ENCODE results near the gene EGFL7. TPM values are rescaled to one million over a fixed set of nuclear protein-coding genes. Genes with fewer than 3 reads are reported as not detected.

The EGFL7 gene
- total RNA-seq, 3 donors from 2014 or later = 2.3 to 4.3 (median 3.2) TPM

DNA sequence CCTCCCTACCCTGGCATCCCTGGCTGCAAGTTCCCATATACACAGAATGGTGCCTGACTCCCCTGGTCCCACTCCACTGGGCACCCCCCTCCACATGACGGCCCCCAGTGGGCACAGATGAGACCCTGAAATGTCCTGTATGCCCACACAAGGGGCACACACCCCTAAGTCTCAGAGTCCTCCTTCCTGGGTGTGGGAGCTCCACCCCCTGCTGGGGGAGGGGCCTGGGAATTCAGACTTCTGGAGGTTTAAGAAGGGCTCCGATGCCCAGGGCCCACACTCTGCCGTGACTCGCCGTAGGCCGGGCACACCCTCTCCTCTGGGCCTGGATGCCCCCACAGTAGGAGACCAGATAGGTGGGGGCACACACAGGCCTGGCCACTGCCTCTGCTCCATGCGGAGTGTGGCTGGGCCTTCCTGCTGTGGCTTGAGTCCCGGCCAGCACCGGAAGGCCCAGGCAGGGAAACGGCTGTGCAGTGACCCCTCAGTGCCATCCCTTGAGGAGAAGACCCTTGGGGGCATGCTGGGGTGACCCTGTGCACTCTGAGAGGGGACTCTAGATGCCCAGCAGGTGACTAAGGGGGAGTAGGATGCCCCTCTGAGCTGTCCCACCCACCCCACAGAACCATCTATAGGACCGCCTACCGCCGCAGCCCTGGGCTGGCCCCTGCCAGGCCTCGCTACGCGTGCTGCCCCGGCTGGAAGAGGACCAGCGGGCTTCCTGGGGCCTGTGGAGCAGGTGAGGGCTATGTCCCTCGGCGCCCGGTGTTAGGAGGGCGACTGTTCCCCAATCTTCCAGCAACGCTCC lies 6.5 kb downstream of the EGFL7 start:
- no peak for ATAC-seq
- H3K9me3 Mint-ChIP-seq = no peaks in the 10 kb centered on the region
- H3K4me1 Mint-ChIP-seq (ENCODE audit: low read depth) = peaks cover 5% of the 10 kb centered on the region
- no peaks in the 10 kb centered on the region for H3K36me3 Mint-ChIP-seq (ENCODE audit: insufficient read depth)
- peaks cover 20% of the 10 kb centered on the region for H3K27me3 Mint-ChIP-seq (ENCODE audit: low read depth)
- no peak for DNase-seq
- H3K4me3 Mint-ChIP-seq = no peak overlapping the region

DNA sequence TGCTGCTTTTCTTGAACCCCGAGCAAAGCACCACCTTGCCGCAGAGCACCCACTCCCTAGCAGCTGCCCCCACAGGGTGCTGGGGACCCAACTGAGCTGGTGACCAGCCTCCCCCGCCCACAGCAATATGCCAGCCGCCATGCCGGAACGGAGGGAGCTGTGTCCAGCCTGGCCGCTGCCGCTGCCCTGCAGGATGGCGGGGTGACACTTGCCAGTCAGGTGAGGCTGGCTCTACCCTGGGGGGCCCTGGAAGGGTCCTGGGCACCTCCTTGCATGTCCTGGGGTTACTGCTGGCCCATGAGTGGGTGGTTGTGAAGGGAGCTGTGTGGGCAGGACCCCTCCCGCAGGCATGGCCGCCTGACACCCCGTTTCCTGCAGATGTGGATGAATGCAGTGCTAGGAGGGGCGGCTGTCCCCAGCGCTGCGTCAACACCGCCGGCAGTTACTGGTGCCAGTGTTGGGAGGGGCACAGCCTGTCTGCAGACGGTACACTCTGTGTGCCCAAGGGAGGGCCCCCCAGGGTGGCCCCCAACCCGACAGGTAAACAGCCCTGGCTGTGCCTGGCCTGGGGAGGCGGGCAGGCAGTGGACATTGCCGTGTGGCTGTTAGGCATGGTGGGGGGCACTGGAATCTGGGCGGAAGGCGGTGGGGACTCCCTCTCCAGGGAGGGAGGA lies 7.2 kb downstream of the EGFL7 start:
- Mint-ChIP-seq H3K9me3 (no peaks in the 10 kb centered on the region), H3K36me3 (ENCODE audit: insufficient read depth) (no peaks in the 10 kb centered on the region), H3K27me3 (ENCODE audit: low read depth) (peaks cover 17% of the 10 kb centered on the region), H3K4me3 (no peak overlapping the region), H3K4me1 (ENCODE audit: low read depth) (peaks cover 3% of the 10 kb centered on the region)
- DNase-seq (no peak), ATAC-seq (no peak)

DNA sequence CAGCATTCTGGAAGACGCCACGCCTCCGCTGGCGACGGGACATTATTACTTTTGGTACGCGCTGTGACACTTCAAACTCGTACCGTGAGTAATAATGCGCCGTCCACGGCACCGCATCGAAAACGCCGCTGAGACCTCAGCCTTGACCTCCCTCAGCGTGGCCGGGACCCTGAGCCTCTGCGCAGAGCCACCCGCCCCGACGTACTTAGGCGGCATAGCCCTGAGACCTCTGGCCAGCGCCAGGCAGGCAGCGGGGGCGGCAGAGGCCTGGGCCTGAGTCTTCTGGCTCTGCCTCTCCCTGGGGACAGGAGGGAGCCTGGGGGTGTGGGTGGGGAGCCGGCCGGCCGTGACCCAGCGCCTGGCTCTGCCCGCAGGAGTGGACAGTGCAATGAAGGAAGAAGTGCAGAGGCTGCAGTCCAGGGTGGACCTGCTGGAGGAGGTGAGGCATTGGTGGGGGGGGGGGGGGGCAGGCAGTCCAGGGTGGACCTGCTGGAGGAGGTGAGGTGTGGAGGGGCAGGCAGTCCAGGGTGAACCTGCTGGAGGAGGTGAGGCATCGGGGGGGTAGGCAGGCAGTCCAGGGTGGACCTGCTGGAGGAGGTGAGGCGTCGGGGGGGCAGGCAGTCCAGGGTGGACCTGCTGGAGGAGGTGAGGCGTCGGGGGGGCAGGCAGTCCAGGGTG lies 8.0 kb downstream of the EGFL7 start:
- Mint-ChIP-seq H3K4me1 (ENCODE audit: low read depth) (no peaks in the 10 kb centered on the region), H3K27me3 (ENCODE audit: low read depth) (peaks cover 15% of the 10 kb centered on the region), H3K36me3 (ENCODE audit: insufficient read depth) (no peaks in the 10 kb centered on the region), H3K4me3 (no peak overlapping the region), H3K9me3 (no peaks in the 10 kb centered on the region)
- DNase-seq (no peak), ATAC-seq (no peak)

GRCh38 chr9:136671254-136671614 lies 8.5 kb downstream of the EGFL7 start:
- H3K4me1 Mint-ChIP-seq (ENCODE audit: low read depth) = no peaks in the 10 kb centered on the region
- no peaks in the 10 kb centered on the region for H3K36me3 Mint-ChIP-seq (ENCODE audit: insufficient read depth)
- no peaks in the 10 kb centered on the region for H3K9me3 Mint-ChIP-seq
- no peak for ATAC-seq
- no peak overlapping the region for H3K4me3 Mint-ChIP-seq
- H3K27me3 Mint-ChIP-seq (ENCODE audit: low read depth) = peaks cover 15% of the 10 kb centered on the region
- DNase-seq = no peak

GRCh38 chr9:136671646-136672430 lies 9.1 kb downstream of the EGFL7 start:
- Mint-ChIP-seq H3K9me3 (no peaks in the 10 kb centered on the region), H3K4me3 (no peak overlapping the region), H3K4me1 (ENCODE audit: low read depth) (no peaks in the 10 kb centered on the region), H3K27me3 (ENCODE audit: low read depth) (peaks cover 10% of the 10 kb centered on the region), H3K36me3 (ENCODE audit: insufficient read depth) (no peaks in the 10 kb centered on the region)
- peak; percentile 52 to 59 for ATAC-seq
- DNase-seq = peak; percentile 40

GRCh38 chr9:136672431-136673087 lies 9.8 kb downstream of the EGFL7 start:
- H3K4me1 Mint-ChIP-seq (ENCODE audit: low read depth) = no peaks in the 10 kb centered on the region
- H3K9me3 Mint-ChIP-seq = no peaks in the 10 kb centered on the region
- peaks cover 9% of the 10 kb centered on the region for H3K27me3 Mint-ChIP-seq (ENCODE audit: low read depth)
- DNase-seq (no peak), ATAC-seq (no peak)
- H3K36me3 Mint-ChIP-seq (ENCODE audit: insufficient read depth) = no peaks in the 10 kb centered on the region
- H3K4me3 Mint-ChIP-seq = no peak overlapping the region

GRCh38 chr9:136673088-136673974 lies 10.6 kb downstream of the EGFL7 start:
- ATAC-seq (no peak), DNase-seq (no peak)
- Mint-ChIP-seq H3K4me1 (ENCODE audit: low read depth) (no peaks in the 10 kb centered on the region), H3K36me3 (ENCODE audit: insufficient read depth) (no peaks in the 10 kb centered on the region), H3K9me3 (no peaks in the 10 kb centered on the region), H3K4me3 (no peak overlapping the region), H3K27me3 (ENCODE audit: low read depth) (peaks cover 9% of the 10 kb centered on the region)

GRCh38 chr9:136673975-136674785 lies 11.5 kb downstream of the EGFL7 start:
- no peak overlapping the region for H3K4me3 Mint-ChIP-seq
- H3K36me3 Mint-ChIP-seq (ENCODE audit: insufficient read depth) = no peaks in the 10 kb centered on the region
- H3K4me1 Mint-ChIP-seq (ENCODE audit: low read depth) = no peaks in the 10 kb centered on the region
- no peak for ATAC-seq
- DNase-seq = no peak
- peaks cover 4% of the 10 kb centered on the region for H3K27me3 Mint-ChIP-seq (ENCODE audit: low read depth)
- H3K9me3 Mint-ChIP-seq = no peaks in the 10 kb centered on the region

DNA sequence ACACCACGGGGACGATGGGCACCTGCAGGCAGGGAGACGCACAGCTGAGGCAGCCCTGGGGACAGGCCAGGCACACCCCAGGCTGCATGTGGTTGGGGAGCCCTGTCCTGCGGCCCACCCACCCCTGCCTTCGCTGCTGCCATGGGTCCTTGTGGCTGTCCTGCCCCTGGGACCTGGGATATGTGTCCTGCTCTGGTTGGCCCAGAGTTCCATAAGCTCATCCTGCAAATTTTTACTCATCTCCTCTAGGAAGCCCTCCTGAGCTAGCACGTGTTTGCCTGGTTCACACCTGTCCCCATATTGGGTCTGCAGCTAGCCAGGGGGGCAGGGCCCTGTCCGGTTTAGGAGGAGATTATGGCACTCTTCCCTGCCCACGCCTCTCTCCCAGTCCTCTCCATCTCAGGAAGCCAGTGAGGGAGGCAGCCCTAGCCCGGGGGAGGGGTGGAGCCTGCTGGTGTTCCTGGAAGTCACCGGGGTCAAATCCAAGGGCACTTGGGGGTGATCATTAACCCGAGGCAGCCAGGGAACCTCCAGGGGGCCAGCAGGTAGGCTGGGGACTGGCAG lies 12.2 kb downstream of the EGFL7 start:
- Mint-ChIP-seq H3K27me3 (ENCODE audit: low read depth) (no peaks in the 10 kb centered on the region), H3K4me1 (ENCODE audit: low read depth) (no peaks in the 10 kb centered on the region), H3K4me3 (no peak overlapping the region), H3K36me3 (ENCODE audit: insufficient read depth) (no peaks in the 10 kb centered on the region), H3K9me3 (no peaks in the 10 kb centered on the region)
- ATAC-seq (no peak), DNase-seq (no peak)

GRCh38 chr9:136675477-136676296 lies 13.0 kb downstream of the EGFL7 start:
- H3K4me3 Mint-ChIP-seq = no peak overlapping the region
- no peaks in the 10 kb centered on the region for H3K27me3 Mint-ChIP-seq (ENCODE audit: low read depth)
- H3K4me1 Mint-ChIP-seq (ENCODE audit: low read depth) = no peaks in the 10 kb centered on the region
- DNase-seq = no peak
- H3K9me3 Mint-ChIP-seq = no peaks in the 10 kb centered on the region
- H3K36me3 Mint-ChIP-seq (ENCODE audit: insufficient read depth) = no peaks in the 10 kb centered on the region
- no peak for ATAC-seq

DNA sequence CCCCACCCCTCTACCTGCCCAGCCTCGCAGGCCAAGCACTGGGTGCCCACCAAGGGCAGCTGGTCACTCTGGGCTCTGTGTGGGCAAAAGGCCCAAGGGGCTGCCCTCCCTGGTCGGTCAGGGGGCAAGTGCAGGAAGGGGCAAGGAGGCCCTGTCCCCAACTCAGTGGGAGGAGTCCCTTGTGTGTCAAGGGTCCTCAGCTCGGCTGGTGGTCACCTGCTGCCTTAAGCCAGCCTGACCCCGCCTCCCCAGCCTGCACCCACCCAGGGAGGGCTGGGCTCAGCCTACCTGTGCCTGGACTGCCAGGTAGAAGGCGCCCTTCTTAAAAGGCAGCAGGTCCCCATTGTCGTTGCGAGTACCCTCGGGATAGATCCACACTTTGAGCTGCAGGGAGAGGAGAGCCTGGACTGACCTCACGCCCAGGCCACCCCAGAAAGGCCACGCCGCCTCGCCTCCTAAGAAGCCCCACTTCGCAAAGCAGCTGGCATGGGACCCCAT lies 13.6 kb downstream of the EGFL7 start:
- H3K4me3 Mint-ChIP-seq = no peak overlapping the region
- no peaks in the 10 kb centered on the region for H3K9me3 Mint-ChIP-seq
- no peaks in the 10 kb centered on the region for H3K36me3 Mint-ChIP-seq (ENCODE audit: insufficient read depth)
- H3K4me1 Mint-ChIP-seq (ENCODE audit: low read depth) = no peaks in the 10 kb centered on the region
- no peak for DNase-seq
- no peak for ATAC-seq
- no peaks in the 10 kb centered on the region for H3K27me3 Mint-ChIP-seq (ENCODE audit: low read depth)

Data from activated T-cell treated with anti-CD3 and anti-CD28 coated beads, Interleukin-2, amount 50 U/mL, for 4 hours (primary cell).